Stomach (tissue), 9 donors: ENCODE data around the gene ZNF814. TPM values are rescaled to one million over a fixed set of nuclear protein-coding genes. Genes with fewer than 3 reads are reported as not detected.

Experiments used
- DNase-seq, 2 donors: peaks; one replicate each; pipeline versions ENCODE4 v3.0.0 to v3.0.0-alpha.2; 2013 to 2019
- H3K27ac ChIP-seq, 5 donors: fragments of 200-600 bp in 4 of 5; sonication (generic) in 4 of 5; one replicate each; pipeline ENCODE4 v1.5.1; 2013 to 2019; ENCODE audit warnings: mild to moderate bottlenecking in 1 of 5, moderate library complexity in 1 of 5
- H3K27me3 ChIP-seq, 3 donors: fragments of 200-600 bp; sonication (generic); one replicate each; pipeline ENCODE4 v1.5.1; 2017 to 2019; ENCODE audit warnings: mixed run types in 1 of 3
- H3K36me3 ChIP-seq, 4 donors: fragments of 200-600 bp; sonication (generic); 1 replicate in 3 of 4; 2 replicates in 1 of 4; pipeline ENCODE4 v1.5.1; 2016 to 2019
- H3K4me1 ChIP-seq, 4 donors: fragments of 200-600 bp; sonication (generic); one replicate each; pipeline ENCODE4 v1.5.1; 2016 to 2019
- H3K4me3 ChIP-seq, 4 donors: fragments of 200-600 bp; sonication (generic) in 3 of 4; one replicate each; pipeline ENCODE4 v1.5.1; 2016 to 2019; ENCODE audit warnings: mild to moderate bottlenecking in 1 of 4
- H3K9me3 ChIP-seq, 4 donors: fragments of 200-600 bp; sonication (generic); one replicate each; pipeline ENCODE4 v1.5.1; 2016 to 2019
- EP300 ChIP-seq: sonication (generic); formaldehyde crosslinking; IDR thresholded peaks from one replicate; pipeline ENCODE4 v1.6.1; 2017; ENCODE audit warnings: antibody characterized with exemption
- POLR2A ChIP-seq, 4 donors: fragments of 450-650 bp; IDR thresholded peaks; one replicate each; pipeline ENCODE4 v1.6.1; 2016; ENCODE audit warnings: antibody characterized with exemption in 4 of 4, control low read depth in 2 of 4, mild to moderate bottlenecking in 1 of 4, moderate library complexity in 1 of 4
- POLR2AphosphoS5 ChIP-seq, 3 donors: sonication (generic); formaldehyde crosslinking; IDR thresholded peaks; one replicate each; pipeline ENCODE4 v1.6.1; 2016; ENCODE audit warnings: antibody characterized with exemption in 3 of 3
- WGBS, 5 donors: extraction: QIAGEN DNeasy Blood & Tissue Kit in 3 of 5; methylation state at CpG; one replicate each; pipeline versions ENCODE4 v1.1.5 to v1.1.7; 2013 to 2018; 5-methylcytosine and 5-hydroxymethylcytosine counted together
- intact Hi-C: fragments of 100-400 bp; cut with DNase I; formaldehyde crosslinking; loops from one replicate; pipeline ENCODE4 v1.15.1; 2023; ENCODE audit warnings: low total_unique reads
- polyA plus RNA-seq, 3 donors: library from polyadenylated mRNA; stranded (reverse); fragments of 200-250 nt; gene quantifications; one replicate each; pipeline ENCODE4 v1.2.3, GENCODE V29; 2013
- total RNA-seq, 5 donors: library from RNA; depleted of rRNA; stranded (reverse); fragments of >200 nt; gene quantifications; one replicate each; pipeline versions ENCODE4 v1.1.0 to v1.2.3, GENCODE V29; 2014 to 2016
- TF ChIP-seq, protein P1 (sequence below), 7 experiments: fragments of 450-650 bp in 4 of 7; fragments of 200-600 bp in 3 of 7; sonication (generic) in 3 of 7; IDR thresholded peaks; one replicate each; pipeline ENCODE4 v1.5.1; 2016 to 2019; ENCODE audit warnings: antibody characterized with exemption in 7 of 7, control low read depth in 2 of 7, mild to moderate bottlenecking in 1 of 7
- donor health status: healthy with polysubstance abuse.
- donor health status: Bipolar disorder and iron deficiency.
- donor health status: healthy.

Gene ZNF814
- total and polyA plus RNA-seq, 8 donors, result 0.45 to 31.0 (median 5.0) TPM

DNA sequence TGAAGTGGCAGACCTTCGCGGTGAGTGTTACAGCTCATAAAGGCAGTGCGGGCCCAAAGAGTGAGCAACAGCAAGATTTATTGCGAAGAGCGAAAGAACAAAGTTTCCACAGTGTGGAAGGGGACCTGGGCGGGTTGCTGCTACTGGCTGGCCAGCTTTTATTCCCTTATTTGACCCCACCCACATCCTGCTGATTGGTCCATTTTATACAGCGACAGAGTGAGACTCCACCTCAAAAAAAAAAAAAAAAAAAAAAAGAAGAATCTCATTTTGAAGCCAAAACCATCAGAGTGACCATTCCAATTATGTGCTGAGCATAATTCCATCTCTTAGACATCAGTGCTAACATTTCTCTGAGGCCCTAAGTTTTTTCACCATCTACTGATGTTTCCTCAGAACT, 72.2 kb downstream of the ZNF814 start:
- Histone ChIP-seq H3K27me3 (no peaks in the 10 kb centered on the region), H3K36me3 (peaks cover 3 to 16% (median 12%) of the 10 kb centered on the region in 4 donors), H3K27ac (peak overlapping the region in 2 of 5 donors; percentile 89 to 93), H3K4me1 (peaks cover 24 to 58% (median 45%) of the 10 kb centered on the region in 4 donors), H3K9me3 (no peaks in the 10 kb centered on the region), H3K4me3 (no peak overlapping the region)
- TF ChIP-seq, protein P1, sequence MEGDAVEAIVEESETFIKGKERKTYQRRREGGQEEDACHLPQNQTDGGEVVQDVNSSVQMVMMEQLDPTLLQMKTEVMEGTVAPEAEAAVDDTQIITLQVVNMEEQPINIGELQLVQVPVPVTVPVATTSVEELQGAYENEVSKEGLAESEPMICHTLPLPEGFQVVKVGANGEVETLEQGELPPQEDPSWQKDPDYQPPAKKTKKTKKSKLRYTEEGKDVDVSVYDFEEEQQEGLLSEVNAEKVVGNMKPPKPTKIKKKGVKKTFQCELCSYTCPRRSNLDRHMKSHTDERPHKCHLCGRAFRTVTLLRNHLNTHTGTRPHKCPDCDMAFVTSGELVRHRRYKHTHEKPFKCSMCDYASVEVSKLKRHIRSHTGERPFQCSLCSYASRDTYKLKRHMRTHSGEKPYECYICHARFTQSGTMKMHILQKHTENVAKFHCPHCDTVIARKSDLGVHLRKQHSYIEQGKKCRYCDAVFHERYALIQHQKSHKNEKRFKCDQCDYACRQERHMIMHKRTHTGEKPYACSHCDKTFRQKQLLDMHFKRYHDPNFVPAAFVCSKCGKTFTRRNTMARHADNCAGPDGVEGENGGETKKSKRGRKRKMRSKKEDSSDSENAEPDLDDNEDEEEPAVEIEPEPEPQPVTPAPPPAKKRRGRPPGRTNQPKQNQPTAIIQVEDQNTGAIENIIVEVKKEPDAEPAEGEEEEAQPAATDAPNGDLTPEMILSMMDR (IDR thresholded peaks at IDR 0.05), result no peak
- no peak for TF ChIP-seq POLR2AphosphoS5 (IDR thresholded peaks at IDR 0.05)
- TF ChIP-seq EP300, result no peak
- no peak for TF ChIP-seq POLR2A (IDR thresholded peaks at IDR 0.05)
- no peak for DNase-seq
- WGBS, 5 donors, result 85 to 94% (median 87%) methylated on average over 7 of the region's 7 CpGs
- intact Hi-C loops, result no loop called here

DNA sequence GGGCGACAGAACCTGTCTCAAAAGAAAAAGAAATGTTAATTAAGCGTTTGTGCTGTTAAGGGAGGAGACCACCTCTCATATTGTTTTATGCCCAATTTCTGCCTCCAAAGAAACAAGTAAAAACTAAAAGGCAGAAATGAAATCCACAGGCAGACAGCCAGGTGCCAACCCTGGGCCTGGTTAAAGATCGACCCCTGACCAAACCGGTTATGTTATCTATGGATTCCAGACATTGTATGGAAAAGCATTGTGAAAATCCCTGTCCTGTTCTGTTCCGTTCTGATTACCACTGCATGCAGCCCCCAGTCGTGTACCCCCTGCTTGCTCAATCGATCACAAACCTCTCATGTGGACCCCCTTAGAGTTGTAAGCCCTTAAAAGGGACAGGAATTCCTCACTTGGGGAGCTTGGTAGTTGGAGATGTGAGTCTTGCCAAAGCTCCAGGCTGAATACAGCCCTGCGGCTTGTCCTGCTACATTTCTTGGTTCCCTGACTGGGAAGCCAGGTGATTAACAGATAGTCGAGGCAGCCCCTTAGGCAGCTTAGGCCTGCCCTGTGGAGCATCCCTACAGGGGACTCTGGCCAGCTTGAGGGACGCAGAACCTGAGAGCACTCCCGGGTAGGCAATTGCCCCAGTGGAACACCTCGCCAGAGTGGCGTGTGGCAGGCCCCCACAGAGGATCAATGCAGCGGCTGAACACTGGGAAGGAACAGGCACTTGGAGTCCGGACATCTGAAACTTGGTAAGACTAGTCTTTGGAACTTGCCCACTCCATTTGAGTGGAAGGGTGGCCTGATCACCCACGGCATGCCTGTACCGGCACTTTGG, 73.4 kb downstream of the ZNF814 start:
- H3K4me3 ChIP-seq, result peak overlapping the region; percentile 71 to 93 (median 82)
- no peaks in the 10 kb centered on the region for H3K27me3 ChIP-seq
- peak; percentile 56 to 75 for DNase-seq
- peaks cover 18 to 57% (median 43%) of the 10 kb centered on the region in 4 donors for H3K4me1 ChIP-seq
- 42 to 63% (median 56%) methylated on average over 9 to 17 of the region's 17 CpGs for WGBS, 5 donors
- H3K36me3 ChIP-seq, result peaks cover 5 to 21% (median 18%) of the 10 kb centered on the region in 4 donors
- TF ChIP-seq, protein P1 (IDR thresholded peaks at IDR 0.05), result no peak
- TF ChIP-seq EP300, result no peak
- TF ChIP-seq POLR2A (IDR thresholded peaks at IDR 0.05), result no peak
- TF ChIP-seq POLR2AphosphoS5 (IDR thresholded peaks at IDR 0.05), result no peak
- H3K27ac ChIP-seq, result peak overlapping the region; percentile 83 to 93 (median 89)
- no peaks in the 10 kb centered on the region for H3K9me3 ChIP-seq
- intact Hi-C loops, result no loop called here

DNA sequence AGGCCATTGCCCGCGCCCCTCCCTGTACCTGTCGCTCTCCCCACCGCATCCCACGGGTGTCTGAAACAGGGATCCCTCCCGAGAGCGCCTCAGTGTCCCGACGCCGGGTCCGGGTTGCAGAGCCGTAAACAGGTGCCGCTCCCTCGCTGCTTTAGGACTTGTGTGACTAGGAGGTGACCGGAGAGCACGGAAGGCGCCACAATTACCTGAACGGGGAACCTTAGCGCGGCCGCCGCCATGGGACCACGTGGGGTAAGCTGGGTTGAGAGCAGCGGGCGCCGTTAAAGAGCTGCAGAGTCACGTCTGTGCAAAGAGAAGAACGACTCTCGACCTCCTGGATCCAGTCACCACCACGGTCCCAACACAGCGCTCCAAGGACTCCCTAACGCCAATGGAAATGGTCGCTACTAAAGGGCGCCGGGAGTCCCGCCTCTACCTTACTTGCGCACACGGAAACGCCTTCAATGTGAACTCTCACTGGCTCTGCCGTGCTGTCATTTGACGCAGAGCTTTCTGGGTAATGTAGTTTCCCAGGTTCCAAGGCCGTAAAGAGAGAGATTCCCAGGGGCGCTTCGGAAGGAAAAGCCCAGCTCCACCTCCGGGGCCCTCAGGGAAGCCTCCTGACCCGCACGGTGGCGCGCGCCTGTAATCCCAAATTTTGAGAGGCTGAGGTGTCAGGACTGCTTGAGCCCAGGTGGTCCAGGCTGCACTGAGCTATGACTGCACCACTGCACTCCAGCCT, 74.2 kb downstream of the ZNF814 start, which contains the start of gene ZNF552:
Gene ZNF552 (minus strand): TSS at position 409 of the 742 bp plus-strand sequence. CDS start 170 bp downstream, at position 239.
- intact Hi-C loops, result no loop called here
- H3K9me3 ChIP-seq, result no peaks in the 10 kb centered on the region

More for the DNA sequence above, 74.2 kb downstream of the ZNF814 start, which contains the start of gene ZNF552:
- 0 to 1% (median 1%) methylated on average over 36 to 50 of the region's 50 CpGs for WGBS, 5 donors
- peaks cover 13 to 29% (median 26%) of the 10 kb centered on the region in 4 donors for H3K36me3 ChIP-seq
- TF ChIP-seq, protein P1 (IDR thresholded peaks at IDR 0.05), result no peak
- peak in 2 of 4 donors; percentile 64 to 95 for TF ChIP-seq POLR2A (IDR thresholded peaks at IDR 0.05)
- TF ChIP-seq EP300, result no peak
- peak; percentile 61 to 99 (median 97) for TF ChIP-seq POLR2AphosphoS5 (IDR thresholded peaks at IDR 0.05)
- peak within 1 kb of the TSS; percentile 87 to 96 (median 93) for H3K27ac ChIP-seq
- H3K27me3 ChIP-seq, result no peaks in the 10 kb centered on the region
- peak; percentile 92 to 98 for DNase-seq
- peak within 1 kb of the TSS; percentile 71 to 93 (median 82) for H3K4me3 ChIP-seq
- peaks cover 22 to 60% (median 45%) of the 10 kb centered on the region in 4 donors for H3K4me1 ChIP-seq
